Keratinocyte (primary cell): ENCODE data around the gene A2M.

Source experiments
- CTCF ChIP-seq, 3 experiments: IDR thresholded peaks in 1 of 3; conservative IDR thresholded peaks in 1 of 3; optimal IDR thresholded peaks in 1 of 3; 2 replicates in 2 of 3; 3 replicates in 1 of 3; pipeline versions ENCODE3 to v1.5.1; 2011; ENCODE audit warnings: low read length in 3 of 3, mild to moderate bottlenecking in 3 of 3, moderate library complexity in 2 of 3, control low read depth in 1 of 3, inconsistent platforms in 1 of 3; ENCODE audit not compliant: insufficient read depth in 2 of 3; ENCODE audit errors: extremely low read depth in 1 of 3
- EZH2 ChIP-seq: IDR thresholded peaks from one replicate; pipeline ENCODE4 v1.6.1; 2012; ENCODE audit warnings: inconsistent platforms, mild to moderate bottlenecking, low read length, moderate library complexity

GRCh38 chr12:9113987-9114309 is 1.8 kb downstream of the A2M start:
- no peak for TF ChIP-seq EZH2
- no peak for TF ChIP-seq CTCF (optimal IDR thresholded peaks at IDR 0.05 in 1 of 3, IDR thresholded peaks at IDR 0.05 in 1 of 3, conservative IDR thresholded peaks at IDR 0.05 in 1 of 3; ENCODE audit: extremely low read depth in 1 of 3, insufficient read depth in 2 of 3, low read length in 3 of 3)
